ENCODE results near the gene TMEM123. TPM values are rescaled to one million over a fixed set of nuclear protein-coding genes. Genes with fewer than 3 reads are reported as not detected.

The TMEM123 gene
- total and polyA plus RNA-seq, 2 donors from 2014 or later: 57.0 to 143 TPM

GRCh38 chr11:102473543-102473942 is 21.0 kb upstream of the TMEM123 start:
- FAIRE-seq: no peak
- no peaks in the 10 kb centered on the region for H3K27me3 ChIP-seq (ENCODE audit: control insufficient read depth, insufficient read depth, low read length)
- no peak for TF ChIP-seq CTCF (IDR thresholded peaks at IDR 0.05; ENCODE audit: borderline replicate concordance, extremely low read depth, insufficient read depth)
- no peak overlapping the region for H3K27ac ChIP-seq (ENCODE audit: low read depth in 2 of 2, low read length in 2 of 2)
- H3K4me1 ChIP-seq (ENCODE audit: control insufficient read depth in 2 of 3, insufficient read depth in 2 of 3, low read depth in 1 of 3, low read length in 3 of 3): peaks cover 0 to 5% (median 0%) of the 10 kb centered on the region in 3 donors
- intact Hi-C loops (cut with DNase I): no loop called here
- H3K9me3 ChIP-seq (ENCODE audit: control insufficient read depth in 2 of 3, insufficient read depth in 1 of 3, low read length in 3 of 3): no peaks in the 10 kb centered on the region
- DNase-seq: no peak
- H3K9ac ChIP-seq (ENCODE audit: low read length in 3 of 3): no peak overlapping the region
- H3K36me3 ChIP-seq (ENCODE audit: control insufficient read depth in 2 of 3, insufficient read depth in 3 of 3, low read length in 3 of 3): no peaks in the 10 kb centered on the region
- H3K4me3 ChIP-seq (ENCODE audit: low read length in 3 of 3): no peak overlapping the region

DNA sequence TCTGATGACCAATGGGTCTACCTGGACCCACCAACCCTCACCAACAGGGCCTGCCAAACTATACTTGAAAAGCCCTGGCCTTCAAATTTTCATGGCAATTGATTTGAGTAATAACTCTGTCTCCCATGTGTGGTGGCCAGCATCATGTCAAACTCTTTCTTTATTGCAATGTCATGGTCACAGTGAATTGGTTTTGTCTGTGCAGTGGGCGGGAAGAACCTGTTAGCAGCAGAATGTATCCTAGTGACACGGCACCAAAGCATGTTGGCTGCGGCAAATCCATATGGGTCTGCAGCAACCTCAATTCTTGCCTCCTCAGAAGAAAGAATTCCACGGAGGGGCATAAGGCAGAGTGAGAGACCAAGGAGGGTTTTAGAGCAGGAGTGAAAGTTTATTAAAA is 19.6 kb upstream of the TMEM123 start:
- no peaks in the 10 kb centered on the region for H3K27me3 ChIP-seq (ENCODE audit: control insufficient read depth, insufficient read depth, low read length)
- no peaks in the 10 kb centered on the region for H3K36me3 ChIP-seq (ENCODE audit: control insufficient read depth in 2 of 3, insufficient read depth in 3 of 3, low read length in 3 of 3)
- DNase-seq (no peak), FAIRE-seq (no peak)
- H3K9ac ChIP-seq (ENCODE audit: low read length in 3 of 3): no peak overlapping the region
- no peak overlapping the region for H3K27ac ChIP-seq (ENCODE audit: low read depth in 2 of 2, low read length in 2 of 2)
- H3K4me1 ChIP-seq (ENCODE audit: control insufficient read depth in 2 of 3, insufficient read depth in 2 of 3, low read depth in 1 of 3, low read length in 3 of 3): peaks cover 0 to 7% (median 5%) of the 10 kb centered on the region in 3 donors
- intact Hi-C loops (cut with DNase I): no loop called here
- H3K9me3 ChIP-seq (ENCODE audit: control insufficient read depth in 2 of 3, insufficient read depth in 1 of 3, low read length in 3 of 3): no peaks in the 10 kb centered on the region
- H3K4me3 ChIP-seq (ENCODE audit: low read length in 3 of 3): no peak overlapping the region
- TF ChIP-seq CTCF (IDR thresholded peaks at IDR 0.05; ENCODE audit: borderline replicate concordance, extremely low read depth, insufficient read depth): no peak

DNA sequence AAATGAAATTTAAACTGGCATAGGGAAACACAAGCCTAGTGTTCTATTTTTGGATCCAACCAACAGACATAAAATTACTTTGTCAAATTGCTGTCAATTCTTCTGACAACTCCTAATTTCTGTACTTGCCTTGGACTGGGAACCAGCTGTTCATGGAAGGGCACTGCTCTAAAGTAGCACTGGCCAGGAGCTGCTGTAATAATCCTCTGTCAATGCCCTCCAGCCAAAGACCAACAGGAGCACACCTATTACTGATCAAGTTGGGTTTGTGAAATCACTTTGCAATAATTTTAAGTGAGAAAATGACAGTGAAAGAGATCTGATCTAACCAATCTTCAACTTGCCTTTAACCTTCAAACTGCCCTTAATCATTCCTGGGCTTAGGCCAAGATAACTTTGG is 18.9 kb upstream of the TMEM123 start:
- peaks cover 0 to 7% (median 5%) of the 10 kb centered on the region in 3 donors for H3K4me1 ChIP-seq (ENCODE audit: control insufficient read depth in 2 of 3, insufficient read depth in 2 of 3, low read depth in 1 of 3, low read length in 3 of 3)
- FAIRE-seq: no peak
- no peaks in the 10 kb centered on the region for H3K9me3 ChIP-seq (ENCODE audit: control insufficient read depth in 2 of 3, insufficient read depth in 1 of 3, low read length in 3 of 3)
- no peaks in the 10 kb centered on the region for H3K27me3 ChIP-seq (ENCODE audit: control insufficient read depth, insufficient read depth, low read length)
- intact Hi-C loops (cut with DNase I): no loop called here
- H3K4me3 ChIP-seq (ENCODE audit: low read length in 3 of 3): no peak overlapping the region
- H3K27ac ChIP-seq (ENCODE audit: low read depth in 2 of 2, low read length in 2 of 2): no peak overlapping the region
- no peak for DNase-seq
- no peak for TF ChIP-seq CTCF (IDR thresholded peaks at IDR 0.05; ENCODE audit: borderline replicate concordance, extremely low read depth, insufficient read depth)
- no peak overlapping the region for H3K9ac ChIP-seq (ENCODE audit: low read length in 3 of 3)
- H3K36me3 ChIP-seq (ENCODE audit: control insufficient read depth in 2 of 3, insufficient read depth in 3 of 3, low read length in 3 of 3): no peaks in the 10 kb centered on the region

- H3K36me3 ChIP-seq (ENCODE audit: control insufficient read depth in 2 of 3, insufficient read depth in 3 of 3, low read length in 3 of 3): no peaks in the 10 kb centered on the region
- FAIRE-seq: no peak
- peaks cover 0 to 7% (median 5%) of the 10 kb centered on the region in 3 donors for H3K4me1 ChIP-seq (ENCODE audit: control insufficient read depth in 2 of 3, insufficient read depth in 2 of 3, low read depth in 1 of 3, low read length in 3 of 3)
- H3K9me3 ChIP-seq (ENCODE audit: control insufficient read depth in 2 of 3, insufficient read depth in 1 of 3, low read length in 3 of 3): no peaks in the 10 kb centered on the region
- no peak for DNase-seq
- no peak for TF ChIP-seq CTCF (IDR thresholded peaks at IDR 0.05; ENCODE audit: borderline replicate concordance, extremely low read depth, insufficient read depth)
- H3K4me3 ChIP-seq (ENCODE audit: low read length in 3 of 3): no peak overlapping the region
- intact Hi-C loops (cut with DNase I): no loop called here
- no peak overlapping the region for H3K27ac ChIP-seq (ENCODE audit: low read depth in 2 of 2, low read length in 2 of 2)
- H3K27me3 ChIP-seq (ENCODE audit: control insufficient read depth, insufficient read depth, low read length): no peaks in the 10 kb centered on the region
- no peak overlapping the region for H3K9ac ChIP-seq (ENCODE audit: low read length in 3 of 3)
Measured at GRCh38 chr11:102470251-102470650, 17.7 kb upstream of the TMEM123 start.
